Naive B cell (primary cell): ENCODE measurements around the gene CHKA. TPM values are rescaled to one million over a fixed set of nuclear protein-coding genes. Genes with fewer than 3 reads are reported as not detected.
A peak's percentile ranks its signal among the peaks of the same experiment; 100 is the strongest.

Experiments used
- ATAC-seq, 2 donors: fragments of 150-1000 bp; cut with Tn5 transposase; 2 replicates each; pipeline ENCODE4 v1.10.0; 2021; ENCODE audit warnings: low read depth in 2 of 2, mild to moderate bottlenecking in 2 of 2, moderate library complexity in 2 of 2
- DNase-seq: peaks from one replicate; pipeline ENCODE4 v3.0.0; 2022
- H3K27ac Mint-ChIP-seq, 6 donors: one replicate each; pipeline ENCODE4 v1.8.0; 2020 to 2022; ENCODE audit warnings: mild to moderate bottlenecking in 6 of 6, mixed read lengths in 6 of 6, moderate library complexity in 5 of 6, inconsistent platforms in 2 of 6
- H3K27me3 Mint-ChIP-seq, 3 donors: one replicate each; pipeline ENCODE4 v1.8.0; 2021 to 2022; ENCODE audit warnings: mixed read lengths in 3 of 3, mild to moderate bottlenecking in 1 of 3
- H3K36me3 Mint-ChIP-seq, 2 donors: one replicate each; pipeline ENCODE4 v1.8.0; 2020 to 2022; ENCODE audit warnings: mixed read lengths in 2 of 2, inconsistent platforms in 1 of 2, mild to moderate bottlenecking in 1 of 2
- H3K4me1 Mint-ChIP-seq, 3 donors: one replicate each; pipeline ENCODE4 v1.8.0; 2020 to 2022; ENCODE audit warnings: mixed read lengths in 3 of 3, inconsistent platforms in 1 of 3, mild to moderate bottlenecking in 1 of 3, moderate library complexity in 1 of 3
- H3K4me3 Mint-ChIP-seq, 8 donors: one replicate each; pipeline ENCODE4 v1.8.0; 2020 to 2022; ENCODE audit warnings: mild to moderate bottlenecking in 8 of 8, mixed read lengths in 8 of 8, moderate library complexity in 8 of 8, inconsistent platforms in 2 of 8
- H3K9me3 Mint-ChIP-seq, 7 donors: one replicate each; pipeline ENCODE4 v1.8.0; 2020 to 2022; ENCODE audit warnings: mixed read lengths in 7 of 7, mild to moderate bottlenecking in 5 of 7, inconsistent platforms in 2 of 7, moderate library complexity in 1 of 7
- polyA plus RNA-seq, 6 donors: library from polyadenylated mRNA; unstranded; fragments of 300-500 nt; fragmentation: Illumina TruSeq; gene quantifications; one replicate each; pipeline ENCODE4 v1.2.3, GENCODE V29; 2021; ENCODE audit warnings: low read depth in 6 of 6

The CHKA gene
- polyA plus RNA-seq, 6 donors from 2014 or later, result 4.9 to 17.6 (median 6.4) TPM

GRCh38 chr11:68041617-68042218, 79.5 kb downstream of the CHKA start:
- peaks cover 25 to 34% (median 30%) of the 10 kb centered on the region in 3 donors for H3K4me1 Mint-ChIP-seq
- H3K9me3 Mint-ChIP-seq, result no peaks in the 10 kb centered on the region
- H3K27ac Mint-ChIP-seq, result peak overlapping the region in 1 of 6 donors; percentile 87
- H3K36me3 Mint-ChIP-seq, result no peaks in the 10 kb centered on the region
- H3K4me3 Mint-ChIP-seq, result peak overlapping the region in 6 of 8 donors; percentile 7 to 81 (median 58)
- ATAC-seq, result no peak
- no peak for DNase-seq
- no peaks in the 10 kb centered on the region for H3K27me3 Mint-ChIP-seq

- Mint-ChIP-seq H3K4me1 (peaks cover 27 to 37% (median 33%) of the 10 kb centered on the region in 3 donors), H3K4me3 (peak overlapping the region; percentile 6 to 94 (median 89)), H3K27me3 (no peaks in the 10 kb centered on the region), H3K36me3 (no peaks in the 10 kb centered on the region), H3K27ac (peak overlapping the region in 4 of 6 donors; percentile 57 to 96 (median 94)), H3K9me3 (no peaks in the 10 kb centered on the region)
- DNase-seq (no peak), ATAC-seq (no peak)
These were observed 80.1 kb downstream of the CHKA start for GRCh38 chr11:68040957-68041591.

DNA sequence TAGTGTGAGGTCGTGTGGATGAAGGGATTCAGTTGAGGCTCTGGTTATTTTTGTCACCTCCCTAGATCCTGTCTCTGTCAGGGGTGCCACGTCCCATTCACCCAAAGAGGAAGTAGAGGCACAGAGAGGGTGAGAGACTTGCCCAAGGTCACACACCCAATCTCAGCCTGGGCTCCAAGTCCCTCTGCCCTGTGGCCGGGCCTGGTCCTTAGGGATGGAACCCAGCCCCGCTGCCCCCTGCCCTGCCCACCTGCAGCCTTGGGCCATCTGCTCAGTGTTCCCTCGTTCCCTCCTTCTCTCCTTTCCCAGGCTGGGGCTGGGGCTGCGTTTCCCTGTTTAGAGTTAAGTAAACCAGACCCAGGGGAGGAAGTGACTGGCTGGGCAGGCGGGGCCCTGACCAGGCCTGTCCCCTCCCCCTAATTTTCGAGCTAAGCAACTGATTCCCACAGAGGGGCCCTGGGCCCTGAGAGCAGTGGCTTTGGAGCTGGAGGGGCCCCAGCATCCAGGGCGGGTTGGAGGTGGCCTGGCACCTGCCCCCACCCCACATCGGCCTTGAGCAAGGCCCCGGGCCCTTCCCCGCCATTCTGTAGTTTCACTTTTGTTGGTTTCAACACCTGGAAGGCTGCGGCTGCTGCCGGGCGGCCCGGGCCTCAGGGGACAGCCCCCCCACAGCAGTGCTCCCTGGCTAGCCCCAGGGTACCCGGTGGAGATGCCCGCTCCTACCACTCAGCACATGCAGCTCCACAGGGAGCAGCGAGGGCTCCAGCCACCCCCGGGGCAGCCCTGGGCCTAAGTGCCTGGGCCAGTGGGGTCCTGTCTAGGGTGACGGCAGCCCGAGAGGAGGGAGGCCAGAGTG, 80.9 kb downstream of the CHKA start:
- DNase-seq, result peak; percentile 77
- H3K27me3 Mint-ChIP-seq, result no peaks in the 10 kb centered on the region
- H3K4me3 Mint-ChIP-seq, result peak overlapping the region; percentile 84 to 94 (median 92)
- peak; percentile 85 to 87 for ATAC-seq
- H3K9me3 Mint-ChIP-seq, result no peaks in the 10 kb centered on the region
- no peaks in the 10 kb centered on the region for H3K36me3 Mint-ChIP-seq
- H3K27ac Mint-ChIP-seq, result peak overlapping the region; percentile 90 to 96 (median 94)
- H3K4me1 Mint-ChIP-seq, result peaks cover 27 to 37% (median 34%) of the 10 kb centered on the region in 3 donors

DNA sequence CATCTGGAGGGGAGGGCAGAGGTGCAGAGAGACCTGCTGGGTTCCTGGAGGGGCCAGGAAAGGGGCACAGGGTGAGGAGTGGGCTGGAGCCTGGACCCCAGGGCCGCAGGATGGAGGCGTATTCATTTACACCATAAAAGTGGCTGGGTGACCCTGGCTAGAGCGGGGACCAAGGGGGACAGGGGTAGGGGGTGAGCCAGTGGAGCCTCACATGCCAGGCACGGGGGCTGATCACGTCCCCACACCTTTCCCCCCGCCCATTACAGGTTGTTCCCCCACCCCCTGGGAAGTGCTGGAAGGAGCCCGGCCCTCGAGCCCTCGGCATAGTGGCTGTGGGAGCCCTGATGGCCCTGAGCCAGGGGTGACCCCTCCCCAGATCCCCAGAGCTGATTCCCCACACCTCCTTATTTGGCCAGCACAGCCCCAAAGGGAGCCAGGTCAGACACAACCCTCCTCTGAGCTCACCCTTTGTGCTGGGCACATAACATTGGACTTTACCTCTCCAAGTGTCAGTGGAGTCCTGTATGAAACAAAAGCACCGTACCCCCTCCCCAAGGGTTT, 81.6 kb downstream of the CHKA start:
- H3K36me3 Mint-ChIP-seq, result no peaks in the 10 kb centered on the region
- peak in 1 of 2 donors; percentile 3 for ATAC-seq
- no peaks in the 10 kb centered on the region for H3K9me3 Mint-ChIP-seq
- H3K4me3 Mint-ChIP-seq, result peak overlapping the region; percentile 84 to 94 (median 92)
- peak overlapping the region; percentile 90 to 96 (median 94) for H3K27ac Mint-ChIP-seq
- H3K4me1 Mint-ChIP-seq, result peaks cover 27 to 37% (median 35%) of the 10 kb centered on the region in 3 donors
- no peaks in the 10 kb centered on the region for H3K27me3 Mint-ChIP-seq
- no peak for DNase-seq

DNA sequence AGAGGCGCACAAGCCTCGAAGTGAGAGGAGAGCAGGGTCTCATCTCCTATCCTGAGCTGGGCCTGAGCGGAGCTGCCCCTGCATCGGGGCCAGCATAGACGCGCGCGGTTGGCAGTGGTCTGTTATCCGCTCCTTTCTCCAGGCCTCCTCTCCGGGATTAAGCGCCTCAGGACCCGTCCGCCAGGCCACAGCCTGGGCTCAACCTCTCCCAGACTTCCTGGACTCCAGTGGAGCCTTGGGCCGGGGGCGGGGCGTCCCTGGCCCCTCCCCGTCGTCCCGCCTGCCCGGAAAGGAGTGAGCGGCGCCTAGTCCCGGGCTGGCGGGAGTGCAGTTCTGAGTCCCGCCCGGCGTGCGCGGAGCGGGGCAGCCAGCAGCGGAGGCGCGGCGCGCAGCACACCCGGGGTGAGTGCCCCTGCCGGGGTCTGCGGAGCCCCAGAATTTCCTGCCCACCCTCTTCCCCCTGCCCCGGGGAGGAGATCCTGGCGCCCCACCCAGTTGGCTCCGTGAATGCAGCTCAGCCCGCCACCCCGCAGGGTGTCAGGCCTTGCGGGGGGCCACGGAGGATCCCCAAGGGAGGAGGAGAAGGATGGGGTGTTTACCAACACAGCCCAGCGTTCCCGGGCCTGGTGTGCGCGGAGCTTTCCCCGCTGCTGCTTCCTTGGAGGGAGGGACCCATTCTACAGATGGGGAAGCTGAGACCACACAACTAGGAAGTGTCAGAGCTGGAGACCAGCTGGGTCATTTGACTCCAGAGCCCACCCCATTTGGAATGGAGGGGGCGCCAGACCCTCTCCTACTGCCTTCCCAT, 82.3 kb downstream of the CHKA start, which contains the start of gene TCIRG1:
TCIRG1 (plus strand) TSS at position 308 of the 808 bp plus-strand sequence. CDS start 2,247 bp downstream, outside the sequence.
- H3K27ac Mint-ChIP-seq, result peak within 1 kb of the TSS in 5 of 6 donors; percentile 93 to 96 (median 94)
- H3K9me3 Mint-ChIP-seq, result no peaks in the 10 kb centered on the region

DNA sequence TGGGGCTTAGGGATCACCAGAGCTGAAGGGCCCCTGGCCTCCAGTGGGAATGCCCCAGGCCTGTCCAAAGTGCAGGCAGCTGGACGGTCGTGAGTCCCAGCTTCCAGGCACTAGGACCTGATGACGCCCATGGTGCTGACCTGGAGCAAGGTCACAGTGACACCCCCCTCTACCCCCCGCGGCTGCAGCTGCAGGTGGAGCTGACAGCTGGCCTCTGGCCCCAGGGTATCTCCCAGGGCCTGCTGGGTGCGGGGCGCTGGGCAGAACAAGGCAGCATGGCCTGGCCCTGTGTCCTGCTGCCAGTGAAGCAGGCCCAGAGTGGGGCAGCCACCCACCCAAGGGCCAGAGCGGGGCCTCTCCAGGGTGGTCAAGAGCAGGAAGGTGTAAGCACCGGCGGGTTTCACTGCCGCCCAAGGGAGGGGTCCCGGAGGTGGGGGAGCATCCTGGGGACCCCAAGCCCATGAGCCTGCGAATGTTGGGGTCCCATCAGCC, 82.9 kb downstream of the CHKA start:
- Mint-ChIP-seq H3K4me3 (peak overlapping the region in 5 of 8 donors; percentile 46 to 94 (median 91)), H3K27me3 (no peaks in the 10 kb centered on the region), H3K36me3 (no peaks in the 10 kb centered on the region), H3K4me1 (peaks cover 27 to 37% (median 37%) of the 10 kb centered on the region in 3 donors), H3K9me3 (no peaks in the 10 kb centered on the region), H3K27ac (peak overlapping the region in 3 of 6 donors; percentile 12 to 93 (median 70))
- no peak for ATAC-seq
- no peak for DNase-seq

More for the DNA sequence above, 82.3 kb downstream of the CHKA start, which contains the start of gene TCIRG1:
- Mint-ChIP-seq H3K4me1 (peaks cover 27 to 37% (median 35%) of the 10 kb centered on the region in 3 donors), H3K27me3 (no peaks in the 10 kb centered on the region), H3K36me3 (no peaks in the 10 kb centered on the region), H3K4me3 (peak within 1 kb of the TSS; percentile 84 to 94 (median 92))
- DNase-seq (peak; percentile 33), ATAC-seq (peak; percentile 32 to 36)

DNA sequence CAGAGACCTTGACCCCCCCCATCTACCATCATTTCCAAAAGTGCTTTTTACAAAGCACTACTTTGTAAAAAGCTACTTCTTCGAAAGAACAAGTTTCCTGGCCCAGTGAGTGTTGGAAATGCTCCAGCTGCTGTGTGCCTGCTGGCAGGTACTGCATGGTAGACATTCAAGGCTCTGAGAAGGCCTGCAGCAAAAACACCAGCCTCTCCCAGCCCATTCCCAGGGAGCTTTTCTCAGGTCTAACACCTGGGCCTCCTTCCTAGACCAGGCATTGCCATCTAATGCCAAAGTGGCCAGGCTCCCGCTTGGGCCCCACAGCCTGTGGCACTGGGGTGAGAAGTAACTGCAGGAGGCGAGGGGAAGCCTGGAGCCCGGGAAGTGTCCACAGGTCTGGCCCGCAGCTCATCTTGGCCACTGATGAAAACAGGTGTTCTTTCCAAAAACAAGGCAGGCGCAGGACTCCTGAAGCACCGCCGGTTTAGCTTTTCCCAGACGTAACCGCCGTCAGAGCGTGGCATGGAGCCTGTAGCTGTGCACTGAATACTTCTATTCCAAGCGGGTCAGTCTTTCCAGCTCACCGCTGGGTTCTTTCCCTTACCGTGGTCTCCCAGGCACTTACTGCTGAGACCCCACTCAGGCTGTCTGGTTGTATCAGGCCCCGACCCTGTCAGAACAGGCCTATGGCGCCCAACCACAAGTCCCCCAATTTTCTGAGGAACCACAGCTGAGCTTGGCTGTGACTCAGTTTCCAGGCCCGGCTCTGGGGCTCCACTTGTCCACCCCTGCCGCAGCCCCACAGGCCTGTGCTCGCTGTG, 83.6 kb downstream of the CHKA start:
- DNase-seq (no peak), ATAC-seq (no peak)
- peaks cover 27 to 37% (median 37%) of the 10 kb centered on the region in 3 donors for H3K4me1 Mint-ChIP-seq
- no peaks in the 10 kb centered on the region for H3K36me3 Mint-ChIP-seq
- peak overlapping the region in 4 of 6 donors; percentile 65 to 96 (median 74) for H3K27ac Mint-ChIP-seq
- no peaks in the 10 kb centered on the region for H3K27me3 Mint-ChIP-seq
- H3K4me3 Mint-ChIP-seq, result peak overlapping the region; percentile 51 to 84 (median 64)
- no peaks in the 10 kb centered on the region for H3K9me3 Mint-ChIP-seq

- H3K4me3 Mint-ChIP-seq, result peak overlapping the region in 4 of 8 donors; percentile 60 to 84 (median 74)
- no peak for DNase-seq
- ATAC-seq, result no peak
- H3K4me1 Mint-ChIP-seq, result peaks cover 27 to 38% (median 37%) of the 10 kb centered on the region in 3 donors
- H3K27ac Mint-ChIP-seq, result peak overlapping the region; percentile 65 to 96 (median 74)
- H3K9me3 Mint-ChIP-seq, result no peaks in the 10 kb centered on the region
- no peaks in the 10 kb centered on the region for H3K36me3 Mint-ChIP-seq
- no peaks in the 10 kb centered on the region for H3K27me3 Mint-ChIP-seq
These were observed 84.4 kb downstream of the CHKA start for GRCh38 chr11:68036717-68037239.

GRCh38 chr11:68036141-68036716, 85.0 kb downstream of the CHKA start:
- peak overlapping the region in 2 of 6 donors; percentile 81 to 83 for H3K27ac Mint-ChIP-seq
- peak overlapping the region in 2 of 8 donors; percentile 79 to 81 for H3K4me3 Mint-ChIP-seq
- no peaks in the 10 kb centered on the region for H3K9me3 Mint-ChIP-seq
- DNase-seq (no peak), ATAC-seq (no peak)
- no peaks in the 10 kb centered on the region for H3K27me3 Mint-ChIP-seq
- peaks cover 28 to 38% (median 38%) of the 10 kb centered on the region in 3 donors for H3K4me1 Mint-ChIP-seq
- H3K36me3 Mint-ChIP-seq, result no peaks in the 10 kb centered on the region

DNA sequence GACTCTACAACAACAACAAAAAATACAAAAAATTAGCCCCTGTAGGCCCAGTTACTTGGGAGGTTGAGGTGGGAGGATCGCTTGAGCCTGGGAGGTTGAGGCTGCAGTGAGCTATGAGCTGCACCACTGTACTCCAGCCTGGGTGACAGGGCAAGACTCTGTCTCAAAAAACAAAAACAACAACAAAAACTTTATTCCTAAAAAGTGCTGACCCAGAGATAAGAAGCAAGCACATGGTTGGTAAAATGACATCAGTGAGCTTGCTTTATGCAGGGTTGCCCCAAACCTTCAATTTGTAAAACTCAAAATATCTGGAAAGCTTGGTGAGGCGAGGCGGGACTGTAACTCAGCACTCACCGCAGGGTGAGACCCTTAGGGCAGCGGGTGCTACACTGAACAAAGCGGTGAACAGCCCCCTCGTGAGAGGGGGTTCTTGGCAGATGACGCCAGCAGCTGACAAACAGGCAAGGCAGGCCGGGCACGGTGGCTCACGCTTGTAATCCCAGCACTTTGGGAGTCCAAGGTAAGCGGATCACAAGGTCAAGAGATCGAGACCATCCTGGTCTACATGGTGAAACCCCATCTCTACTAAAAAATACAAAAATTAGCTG, 85.8 kb downstream of the CHKA start:
- H3K27me3 Mint-ChIP-seq, result no peaks in the 10 kb centered on the region
- H3K9me3 Mint-ChIP-seq, result no peaks in the 10 kb centered on the region
- no peaks in the 10 kb centered on the region for H3K36me3 Mint-ChIP-seq
- peaks cover 31 to 41% (median 41%) of the 10 kb centered on the region in 3 donors for H3K4me1 Mint-ChIP-seq
- ATAC-seq (no peak), DNase-seq (no peak)
- H3K27ac Mint-ChIP-seq, result peak overlapping the region in 2 of 6 donors; percentile 74 to 81
- peak overlapping the region in 2 of 8 donors; percentile 64 to 81 for H3K4me3 Mint-ChIP-seq

DNA sequence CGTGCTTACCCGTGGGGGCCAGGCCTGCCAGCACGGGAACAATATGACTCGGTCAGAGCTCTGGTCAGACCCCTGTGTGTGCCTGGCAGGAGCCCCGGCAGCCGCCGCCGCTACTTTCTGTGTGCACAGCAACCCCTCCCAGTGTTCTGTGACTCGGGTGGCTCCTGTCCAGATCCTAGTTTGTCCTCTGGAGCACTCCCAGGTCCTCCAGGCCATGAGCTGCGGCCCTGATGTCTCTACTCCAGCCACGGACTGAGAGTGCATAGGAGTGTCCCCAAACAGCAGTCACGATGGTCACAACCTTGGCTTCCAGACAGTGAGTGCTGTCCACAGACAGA, 87.5 kb downstream of the CHKA start:
- Mint-ChIP-seq H3K4me3 (peak overlapping the region in 2 of 8 donors; percentile 45 to 64), H3K27me3 (peaks cover 0 to 4% (median 0%) of the 10 kb centered on the region in 3 donors), H3K27ac (peak overlapping the region in 1 of 6 donors; percentile 38), H3K9me3 (no peaks in the 10 kb centered on the region), H3K36me3 (no peaks in the 10 kb centered on the region), H3K4me1 (peaks cover 26 to 39% (median 37%) of the 10 kb centered on the region in 3 donors)
- DNase-seq, result no peak
- ATAC-seq, result no peak
